ENCODE measurements around the gene JAKMIP1. TPM values are rescaled to one million over a fixed set of nuclear protein-coding genes. Genes with fewer than 3 reads are reported as not detected.

JAKMIP1 gene
- total and polyA plus RNA-seq, 2 of the 13 experiments (the other 11 are each of a cell fraction or from before 2014, with no cell fraction given): not detected

- intact Hi-C loops (cut with micrococcal nuclease; ENCODE audit: unreplicated experiment) (no loop called here), in situ Hi-C loops (cut with HindIII; ENCODE audit: extremely low pct_ligation_motif_present, low pct_unique_long_range_greater_than_20kb) (no loop called here)
- no peak overlapping the region for H3K27ac ChIP-seq (ENCODE audit: extremely low read length, insufficient read depth, low read length)
- H3K4me3 ChIP-seq (replicated peaks in 1 of 3; ENCODE audit: insufficient read depth in 1 of 3, low read depth in 2 of 3, low read length in 3 of 3): no peak overlapping the region
- 41% methylated on average over 12 of the region's 12 CpGs for WGBS (ENCODE audit: low lambda C conversion rate)
- no peaks in the 10 kb centered on the region for H4K20me1 ChIP-seq (ENCODE audit: insufficient read depth, low read length)
- H3K79me2 ChIP-seq (ENCODE audit: insufficient read depth, low read length): no peaks in the 10 kb centered on the region
- H3K4me2 ChIP-seq (ENCODE audit: low read depth, low read length): no peak overlapping the region
- peaks cover 0 to 8% of the 10 kb centered on the region in 2 experiments; a peak in 2 of 5 replicates for H3K27me3 ChIP-seq (ENCODE audit: control insufficient read depth in 1 of 2, insufficient read depth in 2 of 2, low read length in 2 of 2)
- H2AFZ ChIP-seq (ENCODE audit: low read length): no peak overlapping the region
- BruUV-seq (replicated peaks): no TSS peak
- DNase-seq (ENCODE audit: low spot score): no peak
- no peak overlapping the region for H3K9ac ChIP-seq (ENCODE audit: insufficient read depth, low read depth, low read length)
- ChIA-PET CTCF (ENCODE audit: low intra/inter-chr PET ratio, low total read pairs) (no interaction called here), POLR2A (no interaction called here)
- H3K36me3 ChIP-seq (replicated peaks in 1 of 2; ENCODE audit: control insufficient read depth in 1 of 2, insufficient read depth in 2 of 2, low read length in 2 of 2): no peaks in the 10 kb centered on the region
- ATAC-seq: no peak
- no peaks in the 10 kb centered on the region for H3K4me1 ChIP-seq (ENCODE audit: insufficient read depth, low read length)
- no peak for FAIRE-seq
- TF ChIP-seq XRCC5 (optimal IDR thresholded peaks at IDR 0.05; ENCODE audit: low read length) (no peak), ZNF709 (CRISPR knock-in tag; IDR thresholded peaks at IDR 0.05) (no peak), ONECUT2 (CRISPR knock-in tag; IDR thresholded peaks at IDR 0.05) (no peak), SAFB2 (CRISPR knock-in tag; IDR thresholded peaks at IDR 0.05; ENCODE audit: borderline replicate concordance, low read depth) (no peak)
- H3K9me3 ChIP-seq (ENCODE audit: low read length): no peaks in the 10 kb centered on the region
Measured at GRCh38 chr4:6121941-6122340, 78.4 kb downstream of the JAKMIP1 start.

DNA sequence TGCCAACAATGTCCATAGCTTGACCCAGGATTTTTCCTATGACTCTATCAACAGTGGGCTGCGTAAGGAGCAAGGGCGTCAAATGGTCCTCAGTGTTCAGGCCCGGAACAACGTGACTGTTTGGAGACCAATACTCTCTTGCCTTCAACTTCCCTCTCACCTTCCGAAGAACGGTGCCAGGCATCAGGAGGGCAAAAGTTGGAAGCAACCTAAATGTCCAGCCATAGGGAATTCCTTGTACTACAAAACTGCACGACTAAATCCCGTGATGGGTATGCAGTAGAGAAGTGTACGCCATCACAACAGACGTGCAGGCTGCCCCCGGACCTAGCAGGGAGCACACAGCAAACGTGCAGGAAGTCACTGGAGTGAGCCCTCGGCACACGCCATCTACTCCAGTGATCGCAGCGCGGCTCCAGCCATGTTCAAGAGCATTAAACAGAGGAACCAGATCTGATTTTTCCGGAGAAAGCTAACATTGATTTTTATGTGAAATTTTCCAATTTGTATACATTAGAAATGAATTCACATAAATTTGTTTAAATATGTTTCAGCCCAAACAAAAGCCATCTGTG lies 79.0 kb downstream of the JAKMIP1 start:
- FAIRE-seq (no peak), DNase-seq (ENCODE audit: low spot score) (no peak), ATAC-seq (no peak)
- H3K9ac ChIP-seq (ENCODE audit: insufficient read depth, low read depth, low read length): no peak overlapping the region
- BruUV-seq (replicated peaks): no TSS peak
- H3K4me1 ChIP-seq (ENCODE audit: insufficient read depth, low read length): no peaks in the 10 kb centered on the region
- ChIA-PET CTCF (ENCODE audit: low intra/inter-chr PET ratio, low total read pairs) (no interaction called here), POLR2A (no interaction called here)
- no peaks in the 10 kb centered on the region for H3K9me3 ChIP-seq (ENCODE audit: low read length)
- H3K4me2 ChIP-seq (ENCODE audit: low read depth, low read length): no peak overlapping the region
- H3K4me3 ChIP-seq (replicated peaks in 1 of 3; ENCODE audit: insufficient read depth in 1 of 3, low read depth in 2 of 3, low read length in 3 of 3): no peak overlapping the region
- 60% methylated on average over 18 of the region's 18 CpGs for WGBS (ENCODE audit: low lambda C conversion rate)
- H2AFZ ChIP-seq (ENCODE audit: low read length): no peak overlapping the region
- H3K79me2 ChIP-seq (ENCODE audit: insufficient read depth, low read length): no peaks in the 10 kb centered on the region
- H3K36me3 ChIP-seq (replicated peaks in 1 of 2; ENCODE audit: control insufficient read depth in 1 of 2, insufficient read depth in 2 of 2, low read length in 2 of 2): no peaks in the 10 kb centered on the region
- intact Hi-C loops (cut with micrococcal nuclease; ENCODE audit: unreplicated experiment) (no loop called here), in situ Hi-C loops (cut with HindIII; ENCODE audit: extremely low pct_ligation_motif_present, low pct_unique_long_range_greater_than_20kb) (no loop called here)
- H4K20me1 ChIP-seq (ENCODE audit: insufficient read depth, low read length): no peaks in the 10 kb centered on the region
- H3K27me3 ChIP-seq (ENCODE audit: control insufficient read depth in 1 of 2, insufficient read depth in 2 of 2, low read length in 2 of 2): peaks cover 0 to 8% of the 10 kb centered on the region in 2 experiments; a peak in 2 of 5 replicates
- H3K27ac ChIP-seq (ENCODE audit: extremely low read length, insufficient read depth, low read length): no peak overlapping the region
- no peak for TF ChIP-seq CSRNP1 (CRISPR knock-in tag; IDR thresholded peaks at IDR 0.05)
- no peak for TF ChIP-seq SOX6 (IDR thresholded peaks at IDR 0.05)
- TF ChIP-seq SOX6 (CRISPR knock-in tag; IDR thresholded peaks at IDR 0.05): no peak
- no peak for TF ChIP-seq KDM4B (CRISPR knock-in tag; IDR thresholded peaks at IDR 0.05)
- TF ChIP-seq, protein P1, sequence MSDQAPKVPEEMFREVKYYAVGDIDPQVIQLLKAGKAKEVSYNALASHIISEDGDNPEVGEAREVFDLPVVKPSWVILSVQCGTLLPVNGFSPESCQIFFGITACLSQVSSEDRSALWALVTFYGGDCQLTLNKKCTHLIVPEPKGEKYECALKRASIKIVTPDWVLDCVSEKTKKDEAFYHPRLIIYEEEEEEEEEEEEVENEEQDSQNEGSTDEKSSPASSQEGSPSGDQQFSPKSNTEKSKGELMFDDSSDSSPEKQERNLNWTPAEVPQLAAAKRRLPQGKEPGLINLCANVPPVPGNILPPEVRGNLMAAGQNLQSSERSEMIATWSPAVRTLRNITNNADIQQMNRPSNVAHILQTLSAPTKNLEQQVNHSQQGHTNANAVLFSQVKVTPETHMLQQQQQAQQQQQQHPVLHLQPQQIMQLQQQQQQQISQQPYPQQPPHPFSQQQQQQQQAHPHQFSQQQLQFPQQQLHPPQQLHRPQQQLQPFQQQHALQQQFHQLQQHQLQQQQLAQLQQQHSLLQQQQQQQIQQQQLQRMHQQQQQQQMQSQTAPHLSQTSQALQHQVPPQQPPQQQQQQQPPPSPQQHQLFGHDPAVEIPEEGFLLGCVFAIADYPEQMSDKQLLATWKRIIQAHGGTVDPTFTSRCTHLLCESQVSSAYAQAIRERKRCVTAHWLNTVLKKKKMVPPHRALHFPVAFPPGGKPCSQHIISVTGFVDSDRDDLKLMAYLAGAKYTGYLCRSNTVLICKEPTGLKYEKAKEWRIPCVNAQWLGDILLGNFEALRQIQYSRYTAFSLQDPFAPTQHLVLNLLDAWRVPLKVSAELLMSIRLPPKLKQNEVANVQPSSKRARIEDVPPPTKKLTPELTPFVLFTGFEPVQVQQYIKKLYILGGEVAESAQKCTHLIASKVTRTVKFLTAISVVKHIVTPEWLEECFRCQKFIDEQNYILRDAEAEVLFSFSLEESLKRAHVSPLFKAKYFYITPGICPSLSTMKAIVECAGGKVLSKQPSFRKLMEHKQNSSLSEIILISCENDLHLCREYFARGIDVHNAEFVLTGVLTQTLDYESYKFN (CRISPR knock-in tag; conservative IDR thresholded peaks at IDR 0.05): no peak
- TF ChIP-seq LCORL (IDR thresholded peaks at IDR 0.05): no peak
- no peak for TF ChIP-seq LCORL (CRISPR knock-in tag; IDR thresholded peaks at IDR 0.05)
- no peak for TF ChIP-seq ZNF570 (CRISPR knock-in tag; IDR thresholded peaks at IDR 0.05; ENCODE audit: borderline replicate concordance)
- no peak for TF ChIP-seq STAT5B (CRISPR knock-in tag; IDR thresholded peaks at IDR 0.05)
- no peak for TF ChIP-seq NR1H2 (CRISPR knock-in tag; IDR thresholded peaks at IDR 0.05; ENCODE audit: borderline replicate concordance, low read depth)
- no peak for TF ChIP-seq ZNF562 (CRISPR knock-in tag; IDR thresholded peaks at IDR 0.05; ENCODE audit: borderline replicate concordance)
- TF ChIP-seq ATAD3A (CRISPR knock-in tag; IDR thresholded peaks at IDR 0.05): no peak
